Choroid plexus epithelial cell (primary cell): ENCODE results near the gene ZC2HC1B.

Experiments
- DNase-seq: peaks from one replicate; pipeline ENCODE4 v3.0.0-alpha.2; 2010; ENCODE audit warnings: low read depth
- H3K4me3 ChIP-seq: 2 replicates; pipeline ENCODE4 v1.5.1; 2011; ENCODE audit warnings: low read depth, mild to moderate bottlenecking, control low read depth, low read length, moderate library complexity
- CTCF ChIP-seq: conservative IDR thresholded peaks from 2 replicates; pipeline ENCODE4 v1.5.1; 2011; ENCODE audit warnings: low read depth, mild to moderate bottlenecking, control low read depth, inconsistent platforms, low read length, moderate library complexity

ZC2HC1B gene

GRCh38 chr6:143941852-143942627, 77.8 kb downstream of the ZC2HC1B start:
- H3K4me3 ChIP-seq: no peak overlapping the region
- TF ChIP-seq CTCF: peak; percentile 87
- DNase-seq: peak; percentile 77

- H3K4me3 ChIP-seq: no peak overlapping the region
- DNase-seq: no peak
- TF ChIP-seq CTCF: no peak
These were observed 83.9 kb downstream of the ZC2HC1B start for GRCh38 chr6:143948208-143948607.

- H3K4me3 ChIP-seq: no peak overlapping the region
- no peak for DNase-seq
- TF ChIP-seq CTCF: no peak
These were observed 85.3 kb downstream of the ZC2HC1B start for GRCh38 chr6:143949535-143949934.

- H3K4me3 ChIP-seq: no peak overlapping the region
- no peak for DNase-seq
- TF ChIP-seq CTCF: no peak
These were observed 85.7 kb downstream of the ZC2HC1B start for GRCh38 chr6:143949962-143950361.

DNA sequence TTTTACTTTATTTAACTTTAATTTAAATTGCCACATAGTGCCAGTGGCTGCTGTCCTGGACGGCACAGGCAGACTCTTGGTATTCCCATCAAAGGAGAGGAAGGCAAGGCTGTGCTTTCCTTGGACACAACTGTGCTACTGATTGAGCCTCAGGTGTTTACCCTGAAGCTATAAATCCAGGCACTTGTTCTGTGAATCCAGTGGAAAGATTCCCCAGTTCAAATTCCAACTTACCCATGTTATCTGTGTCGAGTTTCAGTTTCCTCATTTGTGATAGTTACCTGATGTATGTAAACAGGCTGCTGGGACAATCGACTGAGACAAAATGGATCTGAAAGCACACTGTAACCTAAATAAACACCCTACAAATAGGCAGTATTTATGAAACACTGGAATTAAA, 86.6 kb downstream of the ZC2HC1B start:
- H3K4me3 ChIP-seq: no peak overlapping the region
- DNase-seq: no peak
- TF ChIP-seq CTCF: no peak

DNA sequence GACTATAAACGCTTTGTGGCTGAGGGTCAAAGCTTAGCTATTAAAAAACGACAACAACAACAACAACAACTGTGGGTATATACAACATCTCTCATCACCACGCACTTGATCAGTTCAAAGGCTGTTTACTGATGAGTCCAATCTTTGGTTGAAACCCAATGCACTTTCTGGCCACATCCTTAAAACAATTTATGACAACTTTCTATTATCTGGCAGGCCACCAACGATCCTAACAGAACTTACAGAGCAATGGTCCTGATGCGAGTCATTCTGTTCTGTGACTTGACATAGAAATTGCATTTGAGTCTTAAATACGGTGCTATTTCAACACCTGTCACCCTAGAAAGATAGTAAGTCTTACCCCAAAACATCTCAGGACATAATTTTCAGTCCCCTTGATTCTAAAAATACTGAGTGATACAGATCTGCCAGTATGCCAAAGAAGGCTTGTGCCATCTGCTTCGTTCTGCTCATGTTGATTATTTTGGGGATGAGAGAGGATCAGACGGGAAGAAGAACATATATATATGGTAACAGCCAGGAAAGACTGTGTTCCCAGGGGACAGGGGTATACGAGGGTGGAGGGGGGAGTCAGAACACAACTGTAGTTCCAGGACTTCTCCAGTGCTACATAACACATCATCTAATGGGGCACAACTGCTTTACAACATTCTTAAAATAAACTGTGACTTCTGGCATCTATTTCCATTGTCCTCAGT, 87.9 kb downstream of the ZC2HC1B start:
- no peak for TF ChIP-seq CTCF
- H3K4me3 ChIP-seq: no peak overlapping the region
- DNase-seq: no peak
